T-helper 2 cell (primary cell): ENCODE results near the gene TAPBPL.
"Not testable (repeated sequence)": the region's sequence is repeated elsewhere in the genome, so short reads cannot be mapped to it uniquely, and the experiment has no call there.

ENCODE experiments used
- DNase-seq, 5 experiments: peaks; one replicate each; pipeline versions ENCODE4 v3.0.0 to v3.0.0-alpha.2; 2012 to 2022

The TAPBPL gene

GRCh38 chr12:6463858-6464257, 12.0 kb downstream of the TAPBPL start:
- DNase-seq, result no peak

GRCh38 chr12:6464531-6464930, 12.7 kb downstream of the TAPBPL start:
- no peak for DNase-seq

- peak in 2 of 5 experiments; percentile 46 to 49 for DNase-seq
These were observed 13.8 kb downstream of the TAPBPL start for GRCh38 chr12:6465467-6466183.

GRCh38 chr12:6466184-6466573, 14.3 kb downstream of the TAPBPL start:
- no peak for DNase-seq

- DNase-seq, result not testable (repeated sequence)
These were observed 14.9 kb downstream of the TAPBPL start for GRCh38 chr12:6466751-6467150.

- DNase-seq, result not testable (repeated sequence)
These were observed 15.9 kb downstream of the TAPBPL start for GRCh38 chr12:6467571-6468282.

- no peak for DNase-seq
These were observed 16.4 kb downstream of the TAPBPL start for GRCh38 chr12:6468283-6468575.

GRCh38 chr12:6469092-6469491, 17.2 kb downstream of the TAPBPL start:
- no peak for DNase-seq

- DNase-seq, result no peak
These were observed 17.9 kb downstream of the TAPBPL start for GRCh38 chr12:6469609-6470374.

GRCh38 chr12:6470375-6471163, 18.7 kb downstream of the TAPBPL start, which contains the start of gene VAMP1:
Gene VAMP1, minus strand, starts transcription at chr12:6470677. Its CDS starts 146 bp downstream, at chr12:6470531.
- DNase-seq, result peak; percentile 93 to 99 (median 97)

- DNase-seq, result peak in 1 of 5 experiments; percentile 57
These were observed 20.1 kb downstream of the TAPBPL start for GRCh38 chr12:6471989-6472360.

- DNase-seq, result no peak
These were observed 20.6 kb downstream of the TAPBPL start for GRCh38 chr12:6472491-6472890.

GRCh38 chr12:6475233-6475975, 23.6 kb downstream of the TAPBPL start:
- DNase-seq, result not testable (repeated sequence)

GRCh38 chr12:6476489-6476888, 24.6 kb downstream of the TAPBPL start:
- DNase-seq, result no peak

- DNase-seq, result not testable (repeated sequence)
These were observed 25.9 kb downstream of the TAPBPL start for GRCh38 chr12:6477601-6478377.

GRCh38 chr12:6478416-6478815, 26.6 kb downstream of the TAPBPL start:
- DNase-seq, result no peak

GRCh38 chr12:6488240-6488639, 36.4 kb downstream of the TAPBPL start:
- DNase-seq, result no peak

GRCh38 chr12:6489449-6489848, 37.6 kb downstream of the TAPBPL start:
- DNase-seq, result no peak

- not testable (repeated sequence) for DNase-seq
These were observed 38.8 kb downstream of the TAPBPL start for GRCh38 chr12:6490673-6491072.

GRCh38 chr12:6492838-6493496, 41.1 kb downstream of the TAPBPL start, which contains the start of gene MRPL51:
Gene MRPL51, minus strand, starts transcription at chr12:6493262. Its CDS starts 126 bp downstream, at chr12:6493136.
- peak; percentile 93 to 98 (median 96) for DNase-seq
